Cardiac septum (tissue), 1 donor: ENCODE results near the gene SMCHD1. TPM values are rescaled to one million over a fixed set of nuclear protein-coding genes. Genes with fewer than 3 reads are reported as not detected.
A peak's percentile ranks its signal among the peaks of the same experiment; 100 is the strongest.
"Not testable (repeated sequence)": the region's sequence is repeated elsewhere in the genome, so short reads cannot be mapped to it uniquely, and the experiment has no call there.

Source experiments
- DNase-seq: peaks from one replicate; pipeline ENCODE4 v3.0.0-alpha.2; 2020; ENCODE audit warnings: low spot score
- intact Hi-C: fragments of 100-400 bp; cut with DNase I; formaldehyde crosslinking; loops from one replicate; pipeline ENCODE4 v1.14.0; 2022
- total RNA-seq: library from RNA; stranded (reverse); fragmentation: NEBNext Ultra II Directional; extraction: Animal tissue kit (Norgen Biotek cat#: 25700); gene quantifications from one replicate; pipeline ENCODE4 v1.2.1, GENCODE V29; 2021
- donor health status: DM: no; HTN: no; CAD: no.

SMCHD1 gene
- total RNA-seq, 1 donor from 2014 or later: 34.8 TPM

DNA sequence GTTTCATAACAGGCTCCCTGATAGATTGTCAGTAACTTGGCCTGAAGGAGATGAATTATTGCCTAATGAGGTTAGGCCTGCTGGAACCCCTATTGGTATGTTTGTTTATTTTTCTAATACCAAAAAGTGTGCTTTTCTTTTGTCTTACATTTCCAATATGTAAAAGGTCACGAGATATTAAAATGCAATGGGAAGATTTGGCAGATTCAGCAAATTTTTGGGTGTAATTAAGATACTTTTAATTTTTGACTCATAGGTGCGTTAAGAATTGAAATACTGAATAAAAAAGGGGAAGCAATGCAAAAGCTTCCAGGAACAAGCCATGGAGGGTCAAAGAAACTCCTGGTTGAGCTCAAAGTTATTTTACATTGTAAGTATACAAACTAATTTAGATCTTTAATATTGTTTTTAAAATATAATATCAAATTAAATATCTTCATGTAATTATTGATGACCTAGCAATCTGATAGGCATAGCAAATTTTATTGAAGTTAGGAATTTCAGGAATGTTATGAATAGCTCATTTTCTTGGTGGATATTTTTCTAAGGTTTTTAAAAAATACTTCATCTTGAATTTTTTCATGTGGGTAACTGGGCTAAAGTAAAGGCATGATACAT lies 52.1 kb downstream of the SMCHD1 start:
- DNase-seq: no peak
- intact Hi-C loops: no loop called here

GRCh38 chr18:2709316-2709715 lies 53.8 kb downstream of the SMCHD1 start:
- no peak for DNase-seq
- intact Hi-C loops: no loop called here

DNA sequence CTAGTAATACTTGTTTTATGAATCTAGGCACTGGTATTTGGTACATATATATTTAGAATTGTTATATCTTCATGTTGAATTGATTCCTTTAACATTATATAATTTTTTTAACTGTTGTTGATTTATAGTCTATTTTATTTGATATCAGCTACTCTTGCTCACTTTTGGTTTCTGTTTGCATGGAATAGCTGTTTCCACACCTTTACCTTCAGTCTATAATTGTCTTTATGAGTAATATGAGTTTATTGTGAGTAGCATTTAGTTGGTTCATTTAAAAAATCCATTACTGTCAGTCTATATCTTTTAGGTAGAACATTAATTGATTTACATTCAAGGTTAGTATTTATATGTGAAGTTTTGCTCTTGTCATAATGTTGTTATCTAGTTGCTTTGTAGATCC lies 58.6 kb downstream of the SMCHD1 start:
- intact Hi-C loops: no loop called here

GRCh38 chr18:2715990-2716389 lies 60.5 kb downstream of the SMCHD1 start:
- DNase-seq: no peak
- intact Hi-C loops: no loop called here

More for the DNA sequence above, 58.6 kb downstream of the SMCHD1 start:
- DNase-seq: no peak

- peak; percentile 76 for DNase-seq
- intact Hi-C loops: no loop called here
Measured at GRCh38 chr18:2716394-2717326, 61.1 kb downstream of the SMCHD1 start.

DNA sequence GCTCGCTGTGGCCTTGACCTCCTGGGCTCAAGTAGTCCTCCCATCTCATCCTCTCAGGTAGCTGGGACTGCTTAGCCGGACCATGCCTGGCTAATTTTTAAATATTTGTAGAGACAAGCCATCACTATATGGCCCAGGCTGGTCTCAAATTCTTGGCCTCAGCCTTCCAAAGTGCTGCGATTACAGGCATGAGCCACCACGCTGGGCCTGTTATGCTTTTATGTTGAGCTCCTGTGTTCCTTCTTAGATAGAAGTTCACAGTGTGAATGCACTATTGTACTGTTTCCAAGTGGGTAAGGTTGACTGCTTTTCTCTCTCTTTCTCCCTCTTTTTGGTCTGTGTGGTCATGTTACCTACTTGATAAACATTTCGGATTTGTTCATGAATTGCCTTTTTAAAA lies 61.9 kb downstream of the SMCHD1 start:
- no peak for DNase-seq

DNA sequence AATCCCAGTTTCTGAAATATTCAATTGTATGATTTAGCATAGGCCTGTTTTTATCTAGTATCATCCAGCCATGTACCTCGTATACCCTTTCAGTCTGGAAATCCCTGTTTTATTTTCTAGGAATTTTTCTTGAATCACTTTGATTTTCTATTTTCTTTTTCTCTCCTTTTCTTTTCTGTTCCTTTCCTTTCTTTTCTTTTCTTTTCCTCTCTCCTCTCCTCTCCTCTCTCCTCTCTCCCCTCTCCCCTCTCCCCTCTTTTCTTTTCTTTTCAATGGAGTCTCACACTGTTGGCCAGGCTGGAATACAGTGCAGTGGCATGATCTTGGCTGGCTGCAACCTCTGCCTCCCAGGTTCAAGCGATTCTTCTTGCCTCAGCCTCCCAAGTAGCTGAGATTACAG lies 63.5 kb downstream of the SMCHD1 start:
- no peak for DNase-seq
- intact Hi-C loops: no loop called here

More for the DNA sequence above, 61.9 kb downstream of the SMCHD1 start:
- intact Hi-C loops: no loop called here

DNA sequence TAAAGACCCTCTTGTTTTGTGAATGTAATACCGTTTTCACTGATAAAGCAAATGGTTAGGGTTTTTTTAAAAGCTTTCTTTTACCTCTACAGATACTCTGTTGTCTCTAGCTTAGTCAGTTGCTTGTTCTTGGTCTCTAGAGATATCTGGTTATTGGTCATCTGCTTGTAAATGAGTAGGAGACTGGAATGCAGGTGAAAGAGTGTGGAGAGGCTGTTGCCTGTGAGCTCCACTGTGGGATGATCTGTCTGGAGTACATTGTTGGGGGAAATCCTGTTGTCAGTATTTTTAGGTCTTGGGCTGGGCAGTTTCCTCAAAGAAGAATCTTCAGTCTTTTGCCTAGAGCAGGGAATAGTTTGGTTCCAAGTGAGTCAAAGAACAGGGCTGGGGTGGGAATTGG lies 67.7 kb downstream of the SMCHD1 start:
- intact Hi-C loops: no loop called here
- DNase-seq: no peak

- intact Hi-C loops: no loop called here
Measured at GRCh38 chr18:2729757-2730156, 74.2 kb downstream of the SMCHD1 start.

DNA sequence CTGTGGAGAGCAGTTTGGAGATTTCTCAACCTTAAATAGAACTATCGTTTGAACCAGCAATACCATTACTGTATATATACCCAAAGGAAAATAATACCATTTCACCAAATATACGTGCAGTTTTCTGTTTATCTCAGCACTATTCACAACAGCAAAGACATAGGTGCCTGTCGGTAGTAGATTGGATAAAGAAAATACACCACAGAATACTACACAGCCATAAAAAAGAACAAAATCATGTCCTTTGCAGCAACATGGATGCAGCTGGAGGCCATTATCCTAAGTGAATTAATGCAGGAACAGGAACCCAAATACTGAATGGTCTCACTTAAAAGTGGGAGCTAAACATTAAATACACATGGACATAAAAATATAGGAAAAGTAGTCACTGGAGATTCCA lies 81.3 kb downstream of the SMCHD1 start:
- no peak for DNase-seq
- intact Hi-C loops: no loop called here

More at GRCh38 chr18:2729757-2730156, 74.2 kb downstream of the SMCHD1 start:
- no peak for DNase-seq

- intact Hi-C loops, DNase-seq: not testable (repeated sequence)
Measured at GRCh38 chr18:2740082-2740481, 84.6 kb downstream of the SMCHD1 start.

- intact Hi-C loops: no loop called here
- no peak for DNase-seq
Measured at GRCh38 chr18:2746274-2746673, 90.7 kb downstream of the SMCHD1 start.

GRCh38 chr18:2758309-2758708 lies 102.8 kb downstream of the SMCHD1 start:
- DNase-seq: no peak
- intact Hi-C loops: no loop called here

DNA sequence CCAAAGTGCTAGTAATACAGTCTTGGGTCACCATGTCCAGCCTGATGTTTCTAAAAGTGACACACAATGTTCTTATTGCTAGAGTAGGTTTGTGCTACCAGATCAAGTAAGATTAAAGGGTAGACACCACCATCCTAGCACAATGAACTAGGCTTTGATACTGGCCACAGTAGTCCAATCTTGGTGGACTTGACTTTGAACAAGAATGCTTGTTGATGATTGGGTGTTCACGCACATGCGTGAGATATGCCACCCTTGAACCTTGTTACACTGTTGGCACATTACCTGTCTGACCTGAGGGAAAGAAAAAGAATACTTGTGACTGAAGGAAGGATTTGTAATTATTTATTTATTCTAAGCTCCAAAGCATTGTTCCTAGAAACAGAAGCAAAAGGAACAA lies 119.1 kb downstream of the SMCHD1 start:
- intact Hi-C loops: no loop called here
- DNase-seq: no peak

GRCh38 chr18:2776601-2777000 lies 121.1 kb downstream of the SMCHD1 start:
- DNase-seq: no peak
- intact Hi-C loops: no loop called here

DNA sequence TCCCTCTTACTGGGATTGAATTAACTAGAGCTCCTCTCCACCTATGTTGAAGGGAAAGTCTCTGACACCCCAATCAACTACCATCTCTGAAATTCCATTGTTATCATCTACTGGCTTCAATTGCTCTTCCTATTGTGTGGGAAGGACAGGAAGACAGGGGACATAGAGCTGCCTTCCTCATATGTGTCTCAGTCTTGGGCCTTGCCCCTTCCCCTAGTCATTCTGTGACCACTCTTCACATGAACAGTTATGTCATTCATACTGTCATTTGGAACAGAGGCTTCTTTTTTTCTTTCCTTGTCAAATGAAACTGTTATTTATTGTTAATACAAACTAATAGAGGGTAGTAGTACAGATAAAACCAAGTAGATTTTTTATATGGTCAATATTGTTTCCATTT lies 121.7 kb downstream of the SMCHD1 start:
- no peak for DNase-seq
- intact Hi-C loops: no loop called here

DNA sequence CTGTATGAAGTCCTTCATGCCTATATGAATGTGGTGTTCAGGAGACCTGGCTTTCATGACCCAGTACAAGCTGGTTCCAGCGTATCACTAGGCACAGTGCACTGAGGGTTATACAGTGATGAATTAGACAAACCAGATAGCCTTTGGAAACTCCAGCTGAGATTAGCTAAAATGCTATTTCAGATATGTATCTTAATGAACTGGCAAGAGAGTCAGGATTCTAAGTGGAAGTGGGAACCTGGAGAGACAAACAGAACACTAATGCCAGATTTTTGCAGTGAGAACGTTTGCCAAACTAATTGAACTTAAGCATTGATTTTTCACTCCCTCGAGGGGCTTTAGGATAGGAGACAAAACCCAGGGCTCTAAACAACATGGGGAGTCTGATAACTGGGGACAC lies 125.2 kb downstream of the SMCHD1 start:
- DNase-seq: no peak
- intact Hi-C loops: loop anchor here (10.0 kb wide), 1 partner anchor 124 kb away; no protein-coding TSS in a partner anchor

DNA sequence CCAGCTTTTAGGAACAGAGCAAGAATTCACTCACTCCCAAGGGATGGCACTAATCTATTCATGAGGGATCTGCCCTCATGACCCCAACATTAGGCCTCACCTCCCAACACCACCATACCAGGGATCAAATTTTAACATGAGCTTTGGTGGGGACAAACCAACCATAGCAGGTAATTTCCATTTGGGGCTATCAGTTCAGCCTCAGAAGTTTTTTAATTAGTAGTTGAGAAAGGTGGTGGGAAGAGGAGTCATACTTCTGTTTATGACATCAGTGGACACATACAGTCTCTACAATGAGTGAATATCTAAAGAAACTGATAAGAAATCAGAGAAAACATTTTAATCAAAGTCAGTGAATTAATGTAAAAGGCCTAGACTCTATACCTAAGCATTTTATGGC lies 131.7 kb downstream of the SMCHD1 start:
- intact Hi-C loops: loop anchor here (10.0 kb wide), 1 partner anchor 118 kb away; no protein-coding TSS in a partner anchor

DNA sequence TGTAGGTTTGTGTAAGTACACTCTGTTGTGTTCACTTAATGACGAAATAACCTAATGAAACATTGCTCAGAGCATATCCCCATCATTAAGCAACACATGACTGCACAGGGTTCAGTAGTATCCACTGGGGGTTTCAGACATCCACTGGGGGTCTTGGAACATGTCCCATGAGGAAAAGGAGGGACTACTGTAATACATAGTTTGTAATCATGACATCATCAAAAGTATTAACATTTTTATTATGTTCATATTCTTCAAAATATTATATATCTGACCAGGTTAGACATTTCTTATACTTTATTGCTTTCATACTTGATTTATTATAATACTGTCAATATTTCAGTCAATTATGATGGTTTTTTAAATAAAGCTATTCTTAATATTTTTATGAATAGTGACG lies 136.9 kb downstream of the SMCHD1 start:
- no peak for DNase-seq
- intact Hi-C loops: no loop called here

More for the DNA sequence above, 131.7 kb downstream of the SMCHD1 start:
- DNase-seq: no peak

- DNase-seq: no peak
- intact Hi-C loops: no loop called here
Measured at GRCh38 chr18:2794159-2794558, 138.6 kb downstream of the SMCHD1 start.

- DNase-seq: no peak
- intact Hi-C loops: no loop called here
Measured at GRCh38 chr18:2797951-2798350, 142.4 kb downstream of the SMCHD1 start.
